GM12801 (cell line): ENCODE measurements around the gene PATZ1.

Experiments
- TF ChIP-seq, protein P1 (sequence below): IDR thresholded peaks from one replicate; pipeline ENCODE4 v1.5.1; 2011; ENCODE audit warnings: control low read depth; ENCODE audit not compliant: insufficient read length; ENCODE audit errors: extremely low read depth

PATZ1 gene

DNA sequence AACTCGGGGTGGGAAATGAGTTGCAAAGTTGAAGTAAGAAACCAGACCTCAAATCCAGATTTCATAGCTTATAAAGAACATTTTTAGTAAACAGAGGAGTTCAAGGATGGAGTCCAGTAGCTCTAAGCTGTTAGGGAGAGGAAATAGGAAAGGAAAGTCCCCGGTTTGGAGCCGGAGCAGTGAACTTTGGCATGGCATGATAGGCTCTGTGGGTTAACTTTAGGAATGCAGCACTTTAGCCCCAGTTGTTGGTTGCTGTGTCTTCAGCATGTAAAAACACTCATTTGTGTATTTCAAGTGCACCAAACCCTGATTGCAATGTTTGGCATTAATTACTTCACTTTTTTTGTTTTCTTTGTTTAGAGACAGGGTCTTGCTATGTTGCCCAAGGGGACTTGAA is 45.2 kb downstream of the PATZ1 start:
- TF ChIP-seq, protein P1, sequence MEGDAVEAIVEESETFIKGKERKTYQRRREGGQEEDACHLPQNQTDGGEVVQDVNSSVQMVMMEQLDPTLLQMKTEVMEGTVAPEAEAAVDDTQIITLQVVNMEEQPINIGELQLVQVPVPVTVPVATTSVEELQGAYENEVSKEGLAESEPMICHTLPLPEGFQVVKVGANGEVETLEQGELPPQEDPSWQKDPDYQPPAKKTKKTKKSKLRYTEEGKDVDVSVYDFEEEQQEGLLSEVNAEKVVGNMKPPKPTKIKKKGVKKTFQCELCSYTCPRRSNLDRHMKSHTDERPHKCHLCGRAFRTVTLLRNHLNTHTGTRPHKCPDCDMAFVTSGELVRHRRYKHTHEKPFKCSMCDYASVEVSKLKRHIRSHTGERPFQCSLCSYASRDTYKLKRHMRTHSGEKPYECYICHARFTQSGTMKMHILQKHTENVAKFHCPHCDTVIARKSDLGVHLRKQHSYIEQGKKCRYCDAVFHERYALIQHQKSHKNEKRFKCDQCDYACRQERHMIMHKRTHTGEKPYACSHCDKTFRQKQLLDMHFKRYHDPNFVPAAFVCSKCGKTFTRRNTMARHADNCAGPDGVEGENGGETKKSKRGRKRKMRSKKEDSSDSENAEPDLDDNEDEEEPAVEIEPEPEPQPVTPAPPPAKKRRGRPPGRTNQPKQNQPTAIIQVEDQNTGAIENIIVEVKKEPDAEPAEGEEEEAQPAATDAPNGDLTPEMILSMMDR, result no peak

GRCh38 chr22:31295831-31296657 is 50.1 kb downstream of the PATZ1 start:
- TF ChIP-seq, protein P1, result no peak

DNA sequence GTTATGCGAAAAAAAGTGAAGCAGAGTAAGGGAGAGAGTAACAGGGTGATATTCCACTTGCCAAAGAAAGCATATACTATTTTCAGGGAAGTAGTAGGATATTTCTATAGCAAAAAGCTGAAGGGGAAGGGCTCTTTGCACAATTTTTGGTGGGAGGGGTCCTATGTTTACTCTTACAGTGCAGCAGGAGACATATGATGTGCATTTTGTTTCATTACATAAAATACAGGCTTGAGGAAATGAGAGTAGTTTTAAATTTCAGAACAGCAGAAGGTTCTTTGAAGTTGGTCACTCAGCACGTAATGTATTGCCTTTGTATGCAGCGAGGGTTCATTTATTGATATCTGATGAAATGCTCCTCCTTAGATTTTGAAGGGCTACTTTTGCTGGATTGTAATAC is 50.8 kb downstream of the PATZ1 start:
- TF ChIP-seq, protein P1, result no peak

GRCh38 chr22:31292236-31292989 is 53.7 kb downstream of the PATZ1 start, which contains the start of gene PIK3IP1:
PIK3IP1 (minus strand) TSS chr22:31292488; CDS start chr22:31292344, 144 bp downstream.
- TF ChIP-seq, protein P1, result no peak

- TF ChIP-seq, protein P1, result no peak
Observed at GRCh38 chr22:31291481-31292235, 54.5 kb downstream of the PATZ1 start.

DNA sequence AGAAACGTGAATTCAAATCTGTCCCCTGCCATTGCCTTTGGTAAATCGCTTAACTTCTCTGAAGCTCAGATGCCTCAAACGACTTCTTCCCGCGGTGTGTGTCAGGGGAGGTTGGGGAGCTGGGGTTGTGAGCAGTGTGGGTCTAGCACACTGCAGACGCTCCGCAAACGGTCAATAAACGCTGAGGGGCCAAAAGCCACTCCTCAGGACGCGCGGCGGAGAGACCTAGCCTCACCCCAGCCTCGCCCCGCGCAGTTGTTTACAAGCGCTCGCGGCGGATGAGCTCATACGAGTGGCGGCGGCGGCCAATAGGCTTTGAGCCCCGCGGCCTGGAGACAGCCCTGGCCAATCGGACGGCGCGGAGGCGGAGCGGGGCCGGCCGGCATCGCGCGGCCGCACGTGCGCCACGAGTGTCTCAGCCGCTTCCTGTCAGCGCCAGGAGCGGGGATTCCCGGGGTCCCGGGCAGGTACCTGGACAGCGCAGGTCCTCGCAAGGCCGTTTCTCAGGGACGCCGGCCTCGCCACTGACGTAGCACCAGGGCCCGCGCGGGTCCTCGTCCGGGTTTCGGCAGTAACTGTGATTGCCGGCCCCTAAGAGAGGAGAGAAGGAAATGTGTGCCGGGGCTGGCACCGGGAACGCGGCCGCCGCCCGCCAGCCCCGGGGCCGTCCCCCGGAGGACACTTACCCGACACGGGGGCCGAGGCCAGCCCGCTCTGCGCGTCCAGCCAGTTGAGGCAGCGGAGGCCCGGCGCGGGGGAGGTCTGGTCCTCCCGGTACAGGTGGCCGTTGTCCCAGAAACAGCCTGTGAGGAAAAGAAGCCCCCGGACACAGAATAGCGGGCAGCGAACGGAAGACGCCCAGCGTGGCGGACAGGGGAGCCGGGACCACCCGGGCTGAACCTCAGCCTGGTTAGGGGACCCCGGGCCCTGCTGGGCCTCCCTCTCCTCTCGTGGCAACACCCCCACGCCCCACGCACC is 55.4 kb downstream of the PATZ1 start:
- TF ChIP-seq, protein P1, result no peak
